ENCODE data around the gene TRIM17.

The TRIM17 gene

DNA sequence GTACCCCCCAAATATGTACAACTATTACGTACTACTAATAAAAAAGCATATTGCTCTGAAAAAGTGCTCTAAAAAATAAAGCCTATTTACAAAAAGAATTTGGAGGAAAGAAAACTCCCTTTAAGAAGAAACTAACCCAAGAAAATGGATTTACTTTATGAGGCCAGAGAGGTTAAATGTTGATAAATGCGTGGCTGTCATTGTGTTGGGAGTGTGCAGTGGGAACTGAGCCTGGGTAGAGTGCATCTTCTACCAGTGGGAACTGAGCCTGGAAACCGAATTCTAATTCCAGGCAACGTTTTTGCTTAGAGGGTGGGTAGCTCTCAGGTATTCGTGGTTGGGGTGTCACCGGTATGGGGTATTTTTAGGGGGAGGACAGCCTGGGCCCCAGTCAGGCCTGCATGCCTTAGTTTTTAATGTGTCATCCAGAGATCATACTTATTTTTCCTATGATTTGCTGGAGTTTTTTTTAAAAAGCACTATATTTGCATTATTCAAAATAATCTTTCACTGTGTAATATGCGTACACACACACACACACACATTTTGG is 46.4 kb upstream of the TRIM17 start:
- no peak for DNase-seq (ENCODE audit: low read depth, low spot score)
- TF ChIP-seq, protein P1, sequence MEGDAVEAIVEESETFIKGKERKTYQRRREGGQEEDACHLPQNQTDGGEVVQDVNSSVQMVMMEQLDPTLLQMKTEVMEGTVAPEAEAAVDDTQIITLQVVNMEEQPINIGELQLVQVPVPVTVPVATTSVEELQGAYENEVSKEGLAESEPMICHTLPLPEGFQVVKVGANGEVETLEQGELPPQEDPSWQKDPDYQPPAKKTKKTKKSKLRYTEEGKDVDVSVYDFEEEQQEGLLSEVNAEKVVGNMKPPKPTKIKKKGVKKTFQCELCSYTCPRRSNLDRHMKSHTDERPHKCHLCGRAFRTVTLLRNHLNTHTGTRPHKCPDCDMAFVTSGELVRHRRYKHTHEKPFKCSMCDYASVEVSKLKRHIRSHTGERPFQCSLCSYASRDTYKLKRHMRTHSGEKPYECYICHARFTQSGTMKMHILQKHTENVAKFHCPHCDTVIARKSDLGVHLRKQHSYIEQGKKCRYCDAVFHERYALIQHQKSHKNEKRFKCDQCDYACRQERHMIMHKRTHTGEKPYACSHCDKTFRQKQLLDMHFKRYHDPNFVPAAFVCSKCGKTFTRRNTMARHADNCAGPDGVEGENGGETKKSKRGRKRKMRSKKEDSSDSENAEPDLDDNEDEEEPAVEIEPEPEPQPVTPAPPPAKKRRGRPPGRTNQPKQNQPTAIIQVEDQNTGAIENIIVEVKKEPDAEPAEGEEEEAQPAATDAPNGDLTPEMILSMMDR (IDR thresholded peaks at IDR 0.05; ENCODE audit: insufficient read depth, low read length, missing control alignments) = no peak
- no peak overlapping the region for H3K4me3 ChIP-seq (ENCODE audit: low read depth, low read length)
- ChIA-PET CTCF (interaction anchor here (1.6 kb wide), 1 partner anchor 38 kb away, joined by 3 read pairs; no protein-coding TSS in a partner anchor), POLR2A (no interaction called here)

DNA sequence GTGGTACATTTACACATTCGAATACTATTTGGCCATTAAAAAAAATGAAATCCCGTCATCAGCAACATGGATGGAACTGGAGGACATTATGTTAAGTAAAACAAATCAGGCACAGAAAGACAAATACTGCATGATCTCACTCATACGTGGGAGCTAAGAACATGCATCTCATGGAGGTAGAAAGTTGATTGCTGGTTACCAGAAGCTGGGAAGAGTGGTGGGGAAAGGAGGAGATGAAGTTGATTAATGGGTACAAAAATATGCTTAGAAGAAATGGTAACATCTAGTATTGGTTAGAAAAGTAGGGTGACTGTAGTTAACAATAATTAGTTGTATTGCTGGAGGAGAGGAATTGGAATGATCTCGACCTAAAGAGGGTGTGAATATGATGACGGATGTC is 45.9 kb upstream of the TRIM17 start:
- CTCF ChIA-PET = interaction anchor here (1.6 to 2.0 kb wide), 2 partner anchors 10 to 39 kb away, joined by 3 to 5 read pairs; no protein-coding TSS in a partner anchor
- POLR2A ChIA-PET = no interaction called here

DNA sequence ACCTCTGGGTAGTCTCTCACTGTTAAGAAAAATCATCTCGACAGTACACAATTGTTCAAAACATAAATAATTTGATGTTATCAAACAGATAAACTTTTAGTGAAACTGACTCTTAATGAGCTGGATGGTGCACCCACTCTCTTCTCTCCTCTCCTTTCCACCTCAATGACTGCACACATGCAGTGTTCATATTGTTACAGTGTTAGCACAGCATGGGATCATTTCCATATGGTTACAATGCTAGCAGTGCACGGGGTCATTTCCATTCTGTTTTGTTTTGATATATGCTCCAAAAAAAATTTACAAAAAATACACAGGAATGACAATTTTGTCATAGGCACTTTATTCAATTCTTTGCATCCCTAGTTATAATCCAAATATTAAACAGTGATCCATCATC is 44.2 kb upstream of the TRIM17 start:
- no peak for DNase-seq (ENCODE audit: low read depth, low spot score)
- H3K4me3 ChIP-seq (ENCODE audit: low read depth, low read length) = no peak overlapping the region
- CTCF ChIA-PET = interaction anchor here (1.1 to 2.0 kb wide), 4 partner anchors 7 to 26 kb away, joined by 3 to 7 read pairs (median 6); no protein-coding TSS in a partner anchor
- TF ChIP-seq, protein P1 (IDR thresholded peaks at IDR 0.05; ENCODE audit: insufficient read depth, low read length, missing control alignments) = no peak
- POLR2A ChIA-PET = no interaction called here

More for the DNA sequence above, 45.9 kb upstream of the TRIM17 start:
- no peak for DNase-seq (ENCODE audit: low read depth, low spot score)
- TF ChIP-seq, protein P1 (IDR thresholded peaks at IDR 0.05; ENCODE audit: insufficient read depth, low read length, missing control alignments) = no peak
- H3K4me3 ChIP-seq (ENCODE audit: low read depth, low read length) = no peak overlapping the region

DNA sequence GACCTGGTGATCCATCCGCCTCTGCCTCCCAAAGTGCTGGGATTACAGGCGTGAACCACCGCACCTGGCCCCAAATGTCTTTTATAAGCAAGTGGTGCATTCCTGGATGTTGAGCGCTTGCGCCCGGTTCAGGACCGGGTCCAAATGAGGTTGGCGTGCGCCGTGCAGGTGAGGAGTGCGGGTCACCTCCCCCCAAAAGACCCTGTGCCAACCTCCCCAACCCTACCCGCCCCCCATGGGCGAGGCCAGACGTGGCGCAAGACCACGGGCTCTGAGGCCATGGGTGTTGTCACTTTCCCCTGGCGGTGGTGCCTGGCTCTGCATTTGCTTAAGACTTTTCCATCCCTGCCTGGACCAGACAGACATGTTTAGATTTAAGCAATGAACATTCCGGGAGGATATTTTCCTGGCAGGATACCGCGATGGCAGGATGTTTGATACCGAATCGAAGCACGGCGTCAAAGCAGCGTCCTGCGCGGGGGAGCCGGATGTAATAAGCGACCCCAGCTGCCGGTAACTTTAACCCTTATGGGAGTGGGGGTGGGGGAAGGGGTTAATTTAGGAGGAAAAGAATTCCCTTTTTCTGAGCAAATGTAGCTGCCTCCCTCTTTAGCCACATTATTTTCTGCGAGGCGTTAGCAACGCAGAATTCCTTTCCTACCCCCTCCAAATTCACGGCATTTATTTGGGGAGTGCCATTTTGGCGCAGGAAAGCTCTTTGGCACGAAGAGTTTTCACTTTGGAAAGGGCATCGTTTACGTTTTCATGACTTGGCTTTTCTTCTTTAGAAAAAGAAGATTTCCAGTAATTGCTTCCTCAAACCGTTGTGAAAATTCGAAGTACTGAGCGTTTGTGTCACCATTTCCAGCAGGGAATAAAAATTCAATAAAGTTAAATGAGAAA is 42.7 kb upstream of the TRIM17 start:
- TF ChIP-seq, protein P1 (IDR thresholded peaks at IDR 0.05; ENCODE audit: insufficient read depth, low read length, missing control alignments) = peak; percentile 81
- ChIA-PET POLR2A (no interaction called here), CTCF (interaction anchor here (0.9 to 2.6 kb wide), 12 partner anchors 9 to 41 kb away, joined by 3 to 17 read pairs (median 5); no protein-coding TSS in a partner anchor)
- DNase-seq (ENCODE audit: low read depth, low spot score) = no peak
- H3K4me3 ChIP-seq (ENCODE audit: low read depth, low read length) = peak overlapping the region; percentile 69

DNA sequence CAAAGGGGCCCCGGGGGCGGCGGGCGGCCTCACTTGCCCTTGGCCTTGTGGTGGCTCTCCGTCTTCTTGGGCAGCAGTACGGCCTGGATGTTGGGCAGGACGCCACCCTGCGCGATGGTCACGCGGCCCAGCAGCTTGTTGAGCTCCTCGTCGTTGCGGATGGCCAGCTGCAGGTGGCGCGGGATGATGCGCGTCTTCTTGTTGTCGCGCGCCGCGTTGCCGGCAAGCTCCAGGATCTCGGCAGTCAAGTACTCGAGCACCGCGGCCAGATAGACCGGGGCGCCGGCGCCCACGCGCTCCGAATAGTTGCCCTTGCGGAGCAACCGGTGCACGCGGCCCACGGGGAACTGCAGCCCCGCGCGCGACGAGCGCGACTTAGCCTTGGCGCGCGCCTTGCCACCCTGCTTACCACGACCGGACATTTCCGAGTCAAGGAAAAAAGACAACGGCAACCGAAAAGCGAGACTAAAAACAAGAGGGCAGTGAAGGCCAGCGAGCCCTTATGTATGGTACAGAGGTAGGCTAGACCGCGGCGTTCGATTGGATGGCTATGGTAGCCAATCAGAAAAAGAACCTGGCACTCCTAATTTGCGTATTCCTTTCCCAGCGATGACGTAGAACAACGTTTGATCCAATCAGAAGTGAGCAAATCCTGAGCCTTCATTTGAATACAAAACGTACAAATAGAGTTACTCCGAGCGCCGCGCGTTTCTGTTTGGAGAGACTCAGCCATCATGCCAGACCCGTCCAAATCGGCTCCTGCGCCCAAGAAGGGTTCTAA is 40.9 kb upstream of the TRIM17 start:
- H3K4me3 ChIP-seq (ENCODE audit: low read depth, low read length) = peak overlapping the region; percentile 69
- peak; percentile 92 for DNase-seq (ENCODE audit: low read depth, low spot score)
- CTCF ChIA-PET = interaction anchor here (0.7 to 2.6 kb wide), 9 partner anchors 15 to 64 kb away, joined by 3 to 17 read pairs (median 4); partner anchors contain the start of gene RNF187
- POLR2A ChIA-PET = interaction anchor here (0.8 to 1.7 kb wide), 3 partner anchors 8 to 255 kb away, joined by 4 to 7 read pairs (median 5); no protein-coding TSS in a partner anchor
- TF ChIP-seq, protein P1 (IDR thresholded peaks at IDR 0.05; ENCODE audit: insufficient read depth, low read length, missing control alignments) = peak; percentile 43

Data from AG04449 (cell line).